ENCODE data around the gene GFI1B.
"Not testable (repeated sequence)": the region's sequence is repeated elsewhere in the genome, so short reads cannot be mapped to it uniquely, and the experiment has no call there.

Gene GFI1B

GRCh38 chr9:132970324-132971062 is 8.0 kb upstream of the GFI1B start:
- DNase-seq = no peak

DNA sequence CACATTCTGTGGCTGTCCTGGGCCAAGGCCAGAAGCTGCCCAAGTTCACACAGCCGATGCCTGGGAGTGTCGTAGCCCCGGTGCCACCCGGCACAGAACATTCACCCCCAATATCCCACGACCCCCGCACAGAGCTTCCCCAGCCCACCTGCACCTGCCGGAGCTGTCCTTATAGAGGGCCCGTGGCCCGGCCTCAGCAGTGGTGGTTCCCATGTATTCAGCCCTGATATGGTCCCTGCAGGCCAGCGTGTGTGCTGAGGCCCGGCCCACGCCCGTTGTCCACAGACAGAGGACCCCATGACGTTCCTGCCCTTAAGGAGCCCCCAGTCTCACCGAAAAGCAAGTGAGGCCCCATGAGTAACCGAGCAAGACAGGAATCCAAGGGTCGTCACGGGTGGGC is 5.3 kb upstream of the GFI1B start:
- no peak for DNase-seq

DNA sequence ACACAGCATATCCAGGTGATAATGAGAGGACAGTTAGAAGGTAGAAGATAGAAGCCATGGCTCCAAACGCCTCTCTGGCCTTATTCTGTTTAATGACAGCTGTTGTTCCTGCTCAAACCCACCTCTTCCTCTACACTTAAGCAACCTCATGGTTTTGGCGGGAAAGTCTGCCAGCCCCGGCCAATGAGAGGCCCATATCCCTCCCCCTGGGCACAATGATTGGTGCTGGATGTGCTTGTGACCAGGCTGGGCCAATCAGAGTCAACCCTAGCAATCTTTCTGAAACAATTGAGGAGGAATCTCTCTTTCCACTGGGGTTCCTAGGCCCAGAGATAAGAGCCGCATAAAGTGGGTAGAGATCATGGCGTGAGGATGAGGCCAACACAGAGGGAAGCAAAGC is 4.8 kb upstream of the GFI1B start:
- no peak for DNase-seq

DNA sequence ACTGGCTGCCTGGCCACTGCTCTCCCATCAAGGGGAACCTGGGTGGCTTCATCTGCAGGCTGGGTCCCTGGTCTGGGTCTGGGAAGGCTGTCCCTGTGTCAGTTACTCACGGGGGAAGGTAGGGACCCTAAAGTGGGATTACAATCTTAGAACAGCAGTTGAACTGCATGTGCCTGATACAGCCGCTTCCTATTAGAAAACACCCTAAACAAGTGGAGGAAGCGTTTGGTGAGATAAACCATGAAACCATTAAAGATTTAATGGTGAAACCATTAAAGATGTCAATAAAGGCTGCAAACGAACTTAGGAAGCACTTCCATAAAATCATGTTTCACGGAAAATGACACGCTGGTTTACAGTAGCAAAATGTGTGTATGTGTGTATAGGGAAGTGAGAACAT is 2.5 kb upstream of the GFI1B start:
- no peak for DNase-seq

GRCh38 chr9:132976571-132976970 is 1.9 kb upstream of the GFI1B start:
- DNase-seq = no peak

DNA sequence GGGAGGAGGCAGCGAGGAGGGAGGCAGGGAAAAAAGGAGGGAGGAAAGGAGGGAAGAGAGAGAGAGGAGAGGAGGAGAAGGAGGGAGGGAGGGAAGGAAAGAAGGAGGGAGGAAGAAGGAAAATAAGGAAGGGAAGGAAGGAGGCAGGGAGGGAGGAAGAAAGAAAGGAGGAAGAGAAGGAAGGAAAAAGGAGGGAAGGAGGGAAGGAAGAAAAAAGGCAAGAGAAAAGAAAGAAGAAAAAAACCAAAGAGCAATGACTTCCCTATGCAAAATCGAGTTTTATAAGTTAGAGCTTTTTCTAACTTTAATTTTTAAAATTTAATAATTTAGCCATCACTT is 413 bp upstream of the GFI1B start:
- no peak for DNase-seq

GRCh38 chr9:132980157-132980556 is 1.7 kb downstream of the GFI1B start:
- DNase-seq = no peak

- no peak for DNase-seq
Observed at GRCh38 chr9:132982458-132982857, 4.0 kb downstream of the GFI1B start.

GRCh38 chr9:132983491-132984201 is 5.2 kb downstream of the GFI1B start:
- no peak for DNase-seq

DNA sequence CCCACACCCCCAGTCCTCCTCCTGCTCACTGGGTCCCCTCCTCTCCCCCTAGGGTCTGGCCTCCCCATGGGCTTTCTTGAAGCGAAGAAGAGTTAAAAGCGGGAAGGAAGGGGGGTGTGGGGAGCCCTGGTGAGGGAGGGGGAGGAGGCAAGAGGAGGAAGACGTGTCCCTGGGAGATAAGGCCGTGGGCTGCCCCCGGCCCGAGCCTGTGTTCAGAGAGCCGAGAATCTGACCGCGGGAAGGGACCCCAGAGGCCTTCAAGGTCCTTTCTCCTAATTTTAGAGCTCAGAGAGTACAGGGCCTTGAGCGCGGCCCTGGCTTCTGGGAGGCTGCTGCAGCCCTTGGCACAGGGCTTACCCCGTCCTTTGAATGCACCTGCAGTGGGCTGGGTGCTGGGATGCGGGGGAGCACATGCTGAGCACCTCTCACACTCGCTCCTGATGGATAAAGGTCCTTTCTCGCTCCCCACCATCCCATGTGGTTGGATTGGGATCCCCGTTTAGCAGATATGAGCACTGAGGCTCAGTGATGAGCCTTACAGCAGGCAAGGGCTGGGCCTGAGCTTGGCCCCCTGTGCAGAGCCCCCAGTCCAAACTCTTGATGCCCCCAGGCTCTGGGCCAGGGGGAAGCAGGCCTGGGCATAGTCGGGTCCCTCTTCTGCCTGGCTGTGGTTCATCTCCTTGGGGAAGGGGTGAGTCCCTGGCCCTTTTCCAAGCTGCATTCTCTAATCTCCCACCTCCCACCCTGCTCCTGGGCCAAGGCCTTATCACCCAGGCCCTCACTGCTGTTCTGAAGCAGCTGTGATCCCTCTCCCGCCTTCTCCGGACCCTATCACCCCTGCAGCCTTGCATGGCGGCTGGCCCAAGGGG is 5.9 kb downstream of the GFI1B start:
- no peak for DNase-seq

- no peak for DNase-seq
Observed at GRCh38 chr9:132985071-132985350, 6.5 kb downstream of the GFI1B start.

GRCh38 chr9:132985489-132985888 is 7.0 kb downstream of the GFI1B start:
- no peak for DNase-seq

- no peak for DNase-seq
Observed at GRCh38 chr9:132986114-132986513, 7.6 kb downstream of the GFI1B start.

GRCh38 chr9:132986640-132987620 is 8.4 kb downstream of the GFI1B start:
- DNase-seq = no peak

- DNase-seq = no peak
Observed at GRCh38 chr9:132988244-132989013, 9.9 kb downstream of the GFI1B start.

DNA sequence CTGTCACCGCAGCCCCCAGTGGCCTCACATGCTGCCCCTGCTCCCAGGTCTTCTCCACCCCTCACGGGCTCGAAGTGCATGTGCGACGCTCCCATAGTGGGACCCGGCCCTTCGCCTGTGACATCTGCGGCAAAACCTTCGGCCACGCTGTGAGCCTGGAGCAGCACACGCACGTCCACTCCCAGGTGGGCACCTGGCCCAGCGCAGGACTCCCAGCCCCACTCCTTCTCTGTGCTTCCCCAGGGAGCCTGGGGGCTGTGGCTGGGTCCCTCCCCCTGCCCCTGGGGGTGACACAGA is 10.5 kb downstream of the GFI1B start:
- no peak for DNase-seq

DNA sequence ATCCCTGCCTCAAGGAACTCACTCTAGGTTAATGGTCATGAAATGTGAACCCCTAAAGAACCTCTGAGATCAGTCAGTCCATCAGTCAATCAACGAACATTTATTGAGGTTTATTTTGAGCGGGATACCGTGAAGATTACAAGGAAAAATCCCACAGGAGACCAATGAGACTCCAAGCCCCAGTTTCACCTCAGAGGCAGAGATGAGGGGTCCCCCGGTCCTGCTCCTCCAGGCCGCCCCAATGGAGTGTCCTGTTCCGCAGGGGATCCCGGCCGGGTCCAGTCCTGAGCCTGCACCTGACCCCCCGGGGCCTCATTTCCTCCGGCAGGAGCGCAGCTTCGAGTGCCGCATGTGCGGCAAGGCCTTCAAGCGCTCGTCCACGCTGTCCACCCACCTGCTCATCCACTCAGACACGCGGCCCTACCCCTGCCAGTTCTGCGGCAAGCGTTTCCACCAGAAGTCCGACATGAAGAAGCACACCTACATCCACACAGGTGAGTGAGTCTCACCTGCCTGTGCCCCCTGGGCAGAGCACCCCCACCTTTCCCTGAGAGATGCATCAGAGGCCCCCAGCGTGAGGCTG is 11.0 kb downstream of the GFI1B start:
- no peak for DNase-seq

DNA sequence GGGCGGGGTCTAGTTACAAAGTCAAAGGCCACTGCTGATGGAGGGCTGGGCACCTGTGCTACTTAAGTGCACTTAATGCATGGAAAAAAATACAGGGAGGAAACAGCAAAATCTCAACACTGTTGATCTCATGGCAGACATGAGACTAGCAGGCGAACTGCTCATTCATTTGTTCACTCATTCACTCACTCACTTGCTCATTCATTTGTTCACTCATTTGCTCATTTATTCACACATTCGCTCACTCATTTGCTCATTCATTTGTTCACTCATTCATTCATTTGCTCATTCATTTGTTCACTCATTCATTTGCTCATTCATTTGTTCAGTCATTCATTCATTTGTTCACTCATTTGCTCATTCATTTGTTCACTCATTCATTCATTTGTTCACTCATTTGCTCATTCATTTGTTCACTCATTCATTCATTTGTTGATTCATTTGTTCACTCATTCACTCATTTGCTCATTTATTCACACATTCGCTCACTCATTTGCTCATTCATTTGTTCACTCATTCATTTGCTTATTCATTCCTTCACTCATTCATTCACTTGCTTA is 11.6 kb downstream of the GFI1B start:
- DNase-seq = not testable (repeated sequence)

- DNase-seq = no peak
Observed at GRCh38 chr9:132990781-132991180, 12.3 kb downstream of the GFI1B start.

DNA sequence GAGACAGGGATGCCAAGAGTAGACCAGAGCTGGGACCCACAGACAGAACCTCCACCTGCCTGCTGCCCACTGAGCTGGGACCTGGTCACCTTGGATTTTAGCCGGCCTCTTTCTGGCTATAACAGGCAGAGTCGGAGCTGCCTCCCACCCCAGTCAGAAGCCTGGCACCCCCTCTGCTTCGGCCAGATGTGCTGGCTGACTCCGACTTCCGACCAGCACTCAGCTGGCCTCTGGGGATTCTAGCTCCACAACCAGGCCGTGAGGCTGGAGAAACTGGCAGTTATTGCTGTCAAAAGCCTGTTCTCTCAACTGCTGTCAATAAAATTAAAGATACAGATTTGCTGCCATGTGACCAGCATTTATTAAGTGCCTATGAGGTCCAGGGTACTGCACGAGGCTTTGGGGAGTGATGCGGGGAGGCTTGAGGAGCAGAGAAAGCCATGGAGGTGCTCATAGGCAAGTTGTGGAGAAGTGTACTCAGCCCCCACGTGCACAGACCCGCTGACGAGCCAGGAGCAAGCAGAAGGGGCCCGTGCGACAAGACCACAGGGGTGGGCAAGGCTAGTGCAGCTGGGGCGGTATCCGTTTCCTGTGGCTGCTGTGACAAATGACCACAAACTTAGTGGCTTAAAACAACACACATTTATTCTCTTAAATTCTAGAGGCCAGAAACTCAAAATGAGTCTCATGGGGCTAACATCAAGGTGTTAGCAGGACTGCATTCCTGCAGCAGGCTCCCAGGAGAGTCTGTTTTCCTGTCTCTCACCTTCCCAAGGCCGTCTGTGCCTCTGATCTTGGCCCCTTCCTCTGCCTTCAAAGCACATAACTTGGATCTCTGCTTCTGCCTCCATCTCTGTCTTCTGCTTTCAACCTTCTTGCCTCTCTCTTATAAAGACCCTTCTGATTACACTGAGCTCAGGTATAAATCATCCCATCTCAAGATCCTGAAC is 13.1 kb downstream of the GFI1B start:
- DNase-seq = no peak
